ENCODE results near the gene PHACTR3. TPM values are rescaled to one million over a fixed set of nuclear protein-coding genes. Genes with fewer than 3 reads are reported as not detected.

PHACTR3 gene
- total RNA-seq, 1 donor from 2014 or later, result 0.14 TPM

GRCh38 chr20:59745201-59745600 lies 140.9 kb downstream of the PHACTR3 start:
- DNase-seq (ENCODE audit: low read depth) (no peak), FAIRE-seq (no peak)
- no peaks in the 10 kb centered on the region for H4K20me1 ChIP-seq (ENCODE audit: insufficient read depth, low read length)
- H3K79me2 ChIP-seq (ENCODE audit: insufficient read depth, low read length), result no peaks in the 10 kb centered on the region
- TF ChIP-seq CTCF (IDR thresholded peaks at IDR 0.05; ENCODE audit: insufficient read depth, low read depth, low read length) (no peak), EZH2 (IDR thresholded peaks at IDR 0.05; ENCODE audit: insufficient read depth, low read length) (no peak)
- no peak overlapping the region for H3K27ac ChIP-seq (ENCODE audit: low read depth, low read length)
- no peaks in the 10 kb centered on the region for H3K4me1 ChIP-seq (ENCODE audit: insufficient read depth, low read length)
- Mint-ChIP-seq H3K27ac (ENCODE audit: unreplicated experiment) (no peak overlapping the region), H3K9me3 (ENCODE audit: unreplicated experiment) (no peaks in the 10 kb centered on the region), H3K27me3 (ENCODE audit: low read depth, unreplicated experiment) (peaks cover 38% of the 10 kb centered on the region), H3K4me3 (ENCODE audit: unreplicated experiment) (no peak overlapping the region), H3K4me1 (ENCODE audit: low read depth, unreplicated experiment) (peaks cover 7% of the 10 kb centered on the region), H3K36me3 (ENCODE audit: low read depth, unreplicated experiment) (no peaks in the 10 kb centered on the region)
- H3K4me3 ChIP-seq (ENCODE audit: insufficient read depth, low read depth, low read length), result no peak overlapping the region
- no peaks in the 10 kb centered on the region for H3K36me3 ChIP-seq (ENCODE audit: insufficient read depth, low read length)
- H3K4me2 ChIP-seq (ENCODE audit: low read length), result no peak overlapping the region
- no peaks in the 10 kb centered on the region for H3K27me3 ChIP-seq (ENCODE audit: insufficient read depth, low read length)
- H2AFZ ChIP-seq (ENCODE audit: low read depth, low read length), result no peak overlapping the region
- H3K9me3 ChIP-seq (ENCODE audit: insufficient read depth, low read depth, low read length), result no peaks in the 10 kb centered on the region
- no peak overlapping the region for H3K9ac ChIP-seq (ENCODE audit: low read length)

- Histone ChIP-seq H3K4me3 (ENCODE audit: insufficient read depth, low read depth, low read length) (no peak overlapping the region), H2AFZ (ENCODE audit: low read depth, low read length) (no peak overlapping the region), H3K9ac (ENCODE audit: low read length) (no peak overlapping the region), H4K20me1 (ENCODE audit: insufficient read depth, low read length) (no peaks in the 10 kb centered on the region), H3K79me2 (ENCODE audit: insufficient read depth, low read length) (no peaks in the 10 kb centered on the region), H3K9me3 (ENCODE audit: insufficient read depth, low read depth, low read length) (no peaks in the 10 kb centered on the region), H3K27me3 (ENCODE audit: insufficient read depth, low read length) (no peaks in the 10 kb centered on the region), H3K4me2 (ENCODE audit: low read length) (no peak overlapping the region), H3K4me1 (ENCODE audit: insufficient read depth, low read length) (no peaks in the 10 kb centered on the region), H3K36me3 (ENCODE audit: insufficient read depth, low read length) (no peaks in the 10 kb centered on the region), H3K27ac (ENCODE audit: low read depth, low read length) (no peak overlapping the region)
- H3K27me3 Mint-ChIP-seq (ENCODE audit: low read depth, unreplicated experiment), result peaks cover 43% of the 10 kb centered on the region
- DNase-seq (ENCODE audit: low read depth) (no peak), FAIRE-seq (no peak)
- H3K36me3 Mint-ChIP-seq (ENCODE audit: low read depth, unreplicated experiment), result no peaks in the 10 kb centered on the region
- peaks cover 7% of the 10 kb centered on the region for H3K4me1 Mint-ChIP-seq (ENCODE audit: low read depth, unreplicated experiment)
- H3K4me3 Mint-ChIP-seq (ENCODE audit: unreplicated experiment), result no peak overlapping the region
- no peak for TF ChIP-seq EZH2 (IDR thresholded peaks at IDR 0.05; ENCODE audit: insufficient read depth, low read length)
- no peak for TF ChIP-seq CTCF (IDR thresholded peaks at IDR 0.05; ENCODE audit: insufficient read depth, low read depth, low read length)
- H3K27ac Mint-ChIP-seq (ENCODE audit: unreplicated experiment), result no peak overlapping the region
- no peaks in the 10 kb centered on the region for H3K9me3 Mint-ChIP-seq (ENCODE audit: unreplicated experiment)
Observed at GRCh38 chr20:59745716-59746115, 141.4 kb downstream of the PHACTR3 start.

- no peak for DNase-seq (ENCODE audit: low read depth)
- Histone ChIP-seq H3K4me3 (ENCODE audit: insufficient read depth, low read depth, low read length) (no peak overlapping the region), H4K20me1 (ENCODE audit: insufficient read depth, low read length) (no peaks in the 10 kb centered on the region), H3K4me2 (ENCODE audit: low read length) (no peak overlapping the region), H3K27ac (ENCODE audit: low read depth, low read length) (no peak overlapping the region), H3K27me3 (ENCODE audit: insufficient read depth, low read length) (no peaks in the 10 kb centered on the region), H2AFZ (ENCODE audit: low read depth, low read length) (no peak overlapping the region), H3K36me3 (ENCODE audit: insufficient read depth, low read length) (no peaks in the 10 kb centered on the region), H3K79me2 (ENCODE audit: insufficient read depth, low read length) (no peaks in the 10 kb centered on the region), H3K9me3 (ENCODE audit: insufficient read depth, low read depth, low read length) (no peaks in the 10 kb centered on the region), H3K9ac (ENCODE audit: low read length) (no peak overlapping the region), H3K4me1 (ENCODE audit: insufficient read depth, low read length) (no peaks in the 10 kb centered on the region)
- H3K9me3 Mint-ChIP-seq (ENCODE audit: unreplicated experiment), result no peaks in the 10 kb centered on the region
- TF ChIP-seq EZH2 (IDR thresholded peaks at IDR 0.05; ENCODE audit: insufficient read depth, low read length) (no peak), CTCF (IDR thresholded peaks at IDR 0.05; ENCODE audit: insufficient read depth, low read depth, low read length) (no peak)
- H3K4me1 Mint-ChIP-seq (ENCODE audit: low read depth, unreplicated experiment), result peaks cover 7% of the 10 kb centered on the region
- peaks cover 45% of the 10 kb centered on the region for H3K27me3 Mint-ChIP-seq (ENCODE audit: low read depth, unreplicated experiment)
- FAIRE-seq, result no peak
- no peaks in the 10 kb centered on the region for H3K36me3 Mint-ChIP-seq (ENCODE audit: low read depth, unreplicated experiment)
- H3K4me3 Mint-ChIP-seq (ENCODE audit: unreplicated experiment), result no peak overlapping the region
- no peak overlapping the region for H3K27ac Mint-ChIP-seq (ENCODE audit: unreplicated experiment)
Observed at GRCh38 chr20:59746155-59746554, 141.8 kb downstream of the PHACTR3 start.

Measured in astrocyte (in vitro differentiated cells and primary cell).